IPS DF 4.7 (cell line): Measurements from ENCODE around the gene CTSZ.
"Not testable (repeated sequence)": the region's sequence is repeated elsewhere in the genome, so short reads cannot be mapped to it uniquely, and the experiment has no call there.

Experiments
- DNase-seq: peaks from one replicate; pipeline ENCODE4 v3.0.0-alpha.2; 2013; ENCODE audit warnings: low spot score; ENCODE audit errors: extremely low read depth

CTSZ gene

DNA sequence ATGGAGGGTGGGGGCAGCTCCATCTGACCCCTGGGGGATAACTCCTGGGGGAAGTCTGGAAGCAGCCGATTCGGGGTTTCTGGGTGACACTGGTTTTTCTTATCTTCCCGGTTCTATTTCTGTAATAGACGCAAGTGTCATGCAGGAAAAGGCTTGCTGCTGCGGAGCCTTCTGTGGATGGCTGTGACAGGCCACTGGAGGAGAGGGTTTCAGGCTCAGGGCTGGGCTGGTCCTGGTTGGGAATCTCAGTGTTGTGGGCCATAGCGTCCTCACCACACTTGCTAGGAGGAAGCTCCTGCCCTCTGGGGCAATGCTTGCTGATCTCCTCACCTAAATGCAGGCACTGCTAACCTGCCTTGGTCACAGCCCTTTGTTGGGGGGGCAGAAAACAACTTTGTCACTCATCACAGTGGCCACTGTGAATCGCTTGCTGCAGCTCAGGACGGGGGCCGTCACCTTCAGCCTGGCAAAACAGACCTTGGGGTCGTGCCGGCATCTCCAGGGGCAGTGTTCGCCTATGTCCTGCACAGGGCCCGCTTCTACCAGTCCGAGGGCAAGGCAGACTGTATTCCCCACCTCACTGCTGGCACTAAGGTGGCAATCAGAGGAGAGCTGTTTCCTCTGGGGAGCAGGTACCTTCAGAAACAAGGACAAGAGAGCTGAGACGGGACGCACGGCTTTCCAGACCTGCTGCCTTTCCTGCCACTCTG, 7.8 kb upstream of the CTSZ start:
- DNase-seq: no peak

DNA sequence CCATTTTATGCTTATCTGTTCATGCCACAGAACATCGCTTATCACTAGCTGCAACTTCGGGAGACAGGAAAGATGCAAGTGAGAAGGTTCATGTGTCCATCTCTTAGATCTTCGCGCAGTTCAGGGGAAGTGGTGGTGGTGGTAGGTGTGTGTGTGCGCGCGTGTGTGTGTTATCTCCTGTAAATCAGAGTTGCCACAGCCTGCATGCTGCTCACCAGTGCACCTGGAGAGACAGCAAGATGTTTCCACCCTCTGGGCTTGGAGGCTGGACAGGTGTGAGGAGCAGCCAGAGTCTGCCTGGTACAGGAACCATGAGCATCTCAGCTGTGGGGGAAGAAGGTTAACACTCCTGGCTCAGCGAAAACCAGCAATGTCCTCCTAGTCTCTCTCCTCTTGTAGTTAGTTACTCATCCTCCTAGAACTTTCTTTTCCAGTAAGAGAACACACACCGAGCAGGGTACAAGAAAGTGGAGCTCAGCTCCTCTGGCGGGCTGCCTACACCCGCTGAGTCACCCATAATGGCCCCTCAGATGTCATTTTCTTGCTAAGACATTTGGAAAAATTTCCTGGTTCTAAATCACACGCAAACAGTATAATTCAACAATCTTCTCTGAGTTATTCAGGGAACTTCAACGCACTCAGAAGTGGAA, 7.0 kb upstream of the CTSZ start:
- DNase-seq: no peak

DNA sequence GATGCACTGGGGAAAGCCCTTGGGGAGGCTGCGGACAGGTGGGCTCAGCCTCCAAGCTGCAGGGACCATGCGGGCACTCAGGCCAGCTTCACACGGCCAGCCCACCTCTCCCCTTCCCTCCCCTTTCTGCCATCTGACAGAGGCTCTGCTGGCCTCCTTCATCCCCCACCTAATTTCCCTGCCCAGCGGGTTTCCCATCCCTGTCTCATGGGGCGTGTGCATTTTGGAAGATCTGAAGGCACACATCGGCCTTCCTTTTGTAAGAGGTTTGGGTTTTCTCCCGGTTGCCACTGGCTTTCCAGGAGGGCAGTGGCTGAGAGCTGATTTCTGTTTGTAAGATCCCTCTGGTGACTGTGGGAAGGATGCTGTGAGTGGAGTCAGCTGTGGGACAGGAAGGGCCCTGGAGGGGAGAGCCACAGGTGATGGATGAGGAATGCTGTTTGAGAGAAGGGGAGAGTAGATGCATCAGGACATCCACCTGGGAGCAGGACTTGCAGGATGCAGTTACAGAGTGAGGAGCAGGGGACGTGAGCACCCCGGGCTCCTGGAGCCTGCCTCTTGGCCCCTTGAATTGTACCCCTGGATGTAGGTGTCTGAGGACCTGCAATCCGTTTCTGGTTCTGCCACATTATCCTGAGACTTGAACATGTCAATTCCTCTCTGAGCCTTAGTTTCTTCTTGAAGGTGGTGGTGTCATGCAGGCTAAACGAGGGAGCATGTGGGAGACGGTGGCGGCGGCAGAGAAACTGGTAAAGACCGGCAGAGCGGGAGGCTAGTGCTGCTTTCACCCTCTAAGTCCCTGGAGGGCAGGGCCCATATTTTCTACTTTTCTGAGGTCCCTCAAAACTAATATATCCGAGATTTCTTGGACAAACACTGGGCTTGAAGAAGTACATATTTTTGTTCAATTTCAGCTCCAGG, 6.2 kb upstream of the CTSZ start:
- no peak for DNase-seq

DNA sequence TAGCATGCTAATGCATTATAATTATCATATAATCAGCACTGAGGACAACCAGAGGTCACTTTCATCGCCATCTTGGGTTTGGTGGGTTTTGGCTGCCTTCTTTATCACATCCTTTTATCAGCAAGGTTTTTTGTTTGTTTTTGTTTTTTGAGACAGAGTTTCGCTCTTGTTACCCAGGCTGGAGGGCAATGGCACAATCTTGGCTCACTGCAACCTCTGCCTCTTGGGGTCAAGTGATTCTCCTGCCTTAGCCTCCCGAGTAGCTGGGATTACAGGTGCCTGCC, 4.8 kb upstream of the CTSZ start:
- DNase-seq: not testable (repeated sequence)

DNA sequence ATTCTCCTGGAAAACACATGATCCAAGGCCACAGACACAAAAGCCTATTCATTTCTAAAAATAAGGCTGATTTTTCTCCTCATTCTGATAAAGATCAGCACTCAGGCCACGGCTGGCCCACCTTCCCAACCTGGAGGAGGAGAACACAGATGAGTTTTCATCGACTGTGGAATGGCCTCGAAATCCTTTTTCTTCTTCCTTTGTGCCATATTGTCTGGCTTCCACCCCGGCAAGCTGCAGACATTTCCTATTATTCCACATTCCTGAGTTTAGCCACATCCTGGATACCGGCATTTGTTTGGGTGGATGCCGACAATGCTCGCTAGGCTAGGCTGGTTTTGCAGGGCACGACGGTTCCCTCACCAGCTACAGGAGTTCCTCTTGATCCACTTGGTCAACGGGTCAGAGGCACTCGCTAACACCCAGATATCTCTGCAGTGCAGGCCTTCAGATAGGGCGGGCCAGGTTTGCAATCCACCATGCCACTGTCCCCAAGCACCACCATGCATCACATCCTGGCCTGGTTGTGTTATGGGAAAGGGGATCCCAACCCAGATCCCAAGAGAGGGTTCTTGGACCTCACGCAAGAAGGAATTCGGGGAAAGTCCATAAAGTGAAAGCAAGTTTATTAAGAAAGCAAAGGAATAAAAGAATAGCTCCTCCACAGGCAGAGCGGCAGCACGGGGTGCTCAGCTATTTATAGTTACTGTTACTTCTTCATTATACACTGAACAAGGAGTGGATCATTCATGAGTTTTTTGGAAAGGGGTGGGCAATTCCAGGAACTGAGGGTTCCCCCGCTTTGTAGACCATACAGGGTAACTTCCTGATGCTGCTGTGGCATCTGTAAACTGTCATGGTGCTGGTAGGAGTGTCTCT, 4.2 kb upstream of the CTSZ start:
- DNase-seq: no peak

DNA sequence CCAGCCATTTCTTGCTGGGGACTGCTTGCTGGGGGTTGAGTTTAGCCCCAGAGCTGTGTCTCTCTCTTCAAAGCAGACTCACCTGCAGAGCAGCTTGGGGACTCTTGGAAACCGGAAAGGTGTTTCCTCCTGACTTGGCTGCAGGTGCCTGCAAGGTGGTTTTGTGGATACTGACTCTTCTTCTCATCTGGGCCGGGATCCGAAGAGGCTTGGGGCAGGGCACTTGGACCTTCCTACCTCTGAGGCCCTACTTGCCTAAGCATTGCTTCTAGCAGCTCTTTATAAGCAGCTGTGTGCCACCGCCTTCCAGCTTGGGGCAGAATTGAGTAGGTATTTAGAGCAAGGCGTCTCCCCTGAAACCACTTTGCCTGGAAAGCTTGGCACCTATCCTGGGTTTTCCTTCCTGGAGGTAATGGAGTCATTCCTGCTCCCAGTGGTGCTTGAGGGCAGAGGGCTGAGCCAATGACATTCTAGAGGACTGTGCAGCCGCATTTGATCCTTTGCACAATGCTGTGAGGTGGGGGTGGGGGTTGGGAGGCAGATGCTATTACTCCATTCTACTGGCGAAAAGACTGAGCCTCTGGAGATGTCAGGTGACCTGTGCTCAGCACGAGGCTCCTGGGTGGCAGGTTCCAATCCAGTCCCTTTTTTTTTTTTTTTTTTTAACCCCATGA, 3.4 kb upstream of the CTSZ start:
- DNase-seq: no peak

DNA sequence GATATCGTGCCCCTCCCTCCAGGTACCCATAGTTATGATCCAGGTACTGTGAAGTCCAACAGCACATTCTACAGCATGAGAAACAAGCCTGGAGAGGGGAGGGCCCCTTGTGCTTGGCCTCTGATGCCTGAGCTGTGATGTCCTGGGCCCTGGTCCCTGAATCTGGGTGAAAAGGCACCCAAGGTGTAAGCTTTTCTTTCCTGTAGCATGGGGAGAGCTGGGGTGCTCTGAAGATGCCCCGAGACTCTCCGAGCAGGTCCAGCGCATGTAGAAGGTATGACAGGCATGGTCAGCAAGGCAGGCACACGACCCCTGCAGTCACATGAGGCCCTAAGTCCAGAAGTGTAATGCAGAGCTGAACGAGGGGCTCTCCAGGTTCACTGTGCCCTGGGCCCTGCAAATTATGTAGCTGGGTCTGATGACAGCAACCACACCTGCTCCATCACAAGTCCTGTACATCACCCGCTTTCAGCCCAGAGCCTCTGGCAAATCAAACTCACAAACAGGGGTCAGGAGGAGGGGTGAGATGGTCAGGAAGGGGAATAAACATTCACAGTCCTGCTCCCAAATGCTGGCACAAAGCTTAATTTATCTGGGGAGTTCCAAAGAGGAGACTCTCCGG, 1.8 kb upstream of the CTSZ start:
- DNase-seq: no peak

DNA sequence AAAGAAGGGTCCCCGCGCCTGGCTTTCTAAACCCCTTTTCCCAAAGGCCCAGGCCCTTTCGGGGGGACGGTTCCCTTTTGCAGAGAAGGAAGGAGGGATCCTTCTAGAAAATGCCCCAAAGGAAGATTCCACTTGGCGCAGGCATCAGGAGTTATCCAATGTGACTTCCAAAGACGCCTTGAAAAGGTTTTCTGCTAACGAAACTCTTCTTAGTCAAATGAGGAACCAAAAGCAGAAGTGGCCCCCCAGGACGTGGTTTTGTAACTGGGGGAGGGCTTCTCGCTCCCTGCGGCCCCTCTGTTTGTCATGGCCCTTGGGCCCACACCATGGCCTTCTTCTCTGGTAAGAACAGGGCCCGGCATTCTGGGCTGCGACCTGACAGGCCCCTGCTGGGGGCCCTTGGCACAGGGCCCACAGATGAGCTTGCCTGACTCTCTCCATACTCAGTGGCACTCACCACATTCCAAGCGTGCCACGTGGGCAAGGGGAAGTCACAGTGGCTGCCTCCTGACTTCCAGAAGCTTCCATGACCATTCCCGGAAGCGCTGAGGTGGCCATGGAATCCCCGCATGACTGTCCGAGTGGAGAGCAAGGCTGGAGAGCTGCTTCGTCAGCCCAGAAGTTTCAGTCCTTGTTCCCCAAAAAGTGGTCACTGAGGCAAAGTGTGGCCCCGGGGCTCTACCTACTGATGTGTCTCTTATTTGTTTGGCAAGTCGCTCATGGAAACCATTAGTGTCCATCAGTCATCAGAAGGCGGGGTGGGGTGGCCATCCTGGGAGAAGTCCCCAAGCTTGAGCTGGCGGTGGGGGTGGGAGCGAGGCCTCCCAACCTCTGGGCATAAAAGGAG, 834 bp upstream of the CTSZ start:
- no peak for DNase-seq

DNA sequence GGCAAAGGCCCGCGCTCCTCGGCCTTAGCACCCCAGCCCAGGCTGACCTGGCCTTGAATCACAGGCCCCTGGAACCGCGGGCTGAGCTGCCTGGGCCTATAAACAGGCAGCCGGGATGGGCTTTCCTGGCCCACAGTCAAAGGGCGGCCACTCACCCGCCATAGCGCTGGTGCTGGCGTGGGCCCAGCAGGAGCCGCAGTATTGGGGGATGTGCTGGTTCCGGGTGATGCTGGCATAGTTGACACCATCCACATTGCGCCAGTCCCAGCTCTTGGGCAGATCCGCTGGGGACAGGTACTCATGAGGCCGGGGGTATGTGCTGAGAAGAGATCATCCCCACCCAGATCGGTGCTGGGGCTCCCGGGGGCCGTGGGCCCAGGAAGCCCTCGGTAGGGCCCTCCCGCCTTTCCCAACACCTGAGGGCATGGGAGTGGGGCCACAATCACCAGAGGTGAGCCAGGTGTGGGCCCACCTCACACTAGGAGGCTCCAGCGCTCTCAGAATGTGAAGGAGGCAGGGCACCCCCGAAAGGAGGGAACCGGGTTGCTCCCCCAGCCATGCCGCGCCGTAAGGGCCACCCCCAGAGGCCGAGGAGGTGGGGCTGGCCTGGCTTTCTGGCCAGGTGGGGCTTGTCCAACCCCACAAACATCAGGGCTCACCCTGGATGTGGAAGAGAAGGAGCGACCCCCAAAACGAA, 739 bp downstream of the CTSZ start:
- DNase-seq: no peak

DNA sequence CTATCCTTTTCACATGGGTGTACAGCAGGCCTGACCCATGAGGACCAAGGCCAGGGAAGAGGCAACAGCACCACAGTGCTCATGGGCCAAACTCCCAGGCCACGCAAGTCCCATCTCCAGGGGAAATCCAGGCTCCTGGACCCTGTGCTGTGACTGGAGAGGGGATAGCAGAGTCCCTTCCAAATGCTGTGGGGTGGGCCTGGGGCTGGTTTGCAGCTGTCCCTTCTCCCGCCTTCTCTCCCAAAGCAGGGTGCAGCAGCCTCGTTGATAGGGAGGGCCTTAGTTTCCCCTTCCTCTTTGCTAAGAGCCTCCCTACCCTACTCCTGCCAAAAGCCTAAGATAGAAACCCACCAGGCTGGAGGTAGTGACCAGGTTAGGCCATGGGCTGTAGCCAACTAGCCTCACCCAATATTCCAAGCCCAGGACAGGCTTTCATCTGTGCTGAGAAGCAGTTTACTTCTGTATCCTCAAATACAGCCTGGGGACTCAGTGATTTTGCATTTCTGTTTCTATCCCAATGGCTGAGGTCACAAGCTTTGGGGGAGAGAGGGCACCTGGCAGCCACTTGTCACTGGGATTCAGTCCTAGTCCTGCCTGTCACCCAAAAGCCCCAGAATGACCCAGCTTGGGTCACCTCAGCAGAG, 1.4 kb downstream of the CTSZ start:
- no peak for DNase-seq

DNA sequence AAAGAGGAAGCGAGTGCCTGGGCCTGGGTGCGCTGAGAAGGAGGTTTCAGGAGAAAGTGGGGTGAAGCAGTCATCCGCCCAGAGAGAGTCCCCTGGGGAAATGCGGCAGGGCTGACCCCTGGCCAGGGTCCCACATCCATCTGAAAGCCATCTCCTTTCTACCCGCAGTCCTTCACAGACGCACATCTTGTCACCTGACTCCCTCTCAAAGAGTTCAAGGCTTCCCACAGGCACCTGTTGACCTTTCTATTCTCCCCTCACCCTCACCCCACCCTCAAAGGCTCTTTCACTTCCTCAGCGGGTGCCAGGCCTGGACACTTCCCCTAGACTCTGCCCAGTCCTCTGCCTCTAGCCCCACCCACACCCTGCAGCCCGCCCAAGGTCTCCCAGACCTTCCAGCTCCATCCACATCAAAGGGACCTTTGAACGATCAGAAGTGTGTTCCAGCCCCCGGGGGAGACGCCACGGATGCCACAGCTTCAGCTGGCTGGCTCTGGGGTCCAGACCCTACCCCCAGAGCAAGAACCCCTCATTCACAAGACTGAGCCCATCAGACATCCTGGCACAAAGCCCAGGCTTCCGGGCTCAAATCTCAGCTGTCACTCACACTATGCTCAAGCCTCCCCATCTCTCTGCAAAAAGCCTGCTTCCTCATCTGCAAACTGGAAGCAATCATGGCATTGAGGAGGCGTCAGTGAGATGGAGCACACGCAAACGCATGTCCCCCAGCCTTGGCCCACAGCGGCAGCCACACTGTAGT, 2.1 kb downstream of the CTSZ start:
- no peak for DNase-seq

DNA sequence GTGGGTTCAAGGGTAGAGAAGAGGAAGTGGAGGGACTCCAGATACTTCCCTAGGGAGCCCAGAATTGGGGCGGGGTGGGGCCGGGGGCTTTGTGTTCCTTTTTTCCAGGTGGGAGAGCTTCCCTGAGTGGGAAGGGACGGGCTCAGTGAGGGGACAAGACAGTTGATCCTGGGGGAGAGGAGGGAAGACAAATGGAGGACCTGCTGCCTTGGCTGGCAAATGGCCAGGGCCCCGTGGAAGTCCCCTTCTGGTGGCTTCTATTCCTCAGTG, 2.6 kb downstream of the CTSZ start:
- no peak for DNase-seq

DNA sequence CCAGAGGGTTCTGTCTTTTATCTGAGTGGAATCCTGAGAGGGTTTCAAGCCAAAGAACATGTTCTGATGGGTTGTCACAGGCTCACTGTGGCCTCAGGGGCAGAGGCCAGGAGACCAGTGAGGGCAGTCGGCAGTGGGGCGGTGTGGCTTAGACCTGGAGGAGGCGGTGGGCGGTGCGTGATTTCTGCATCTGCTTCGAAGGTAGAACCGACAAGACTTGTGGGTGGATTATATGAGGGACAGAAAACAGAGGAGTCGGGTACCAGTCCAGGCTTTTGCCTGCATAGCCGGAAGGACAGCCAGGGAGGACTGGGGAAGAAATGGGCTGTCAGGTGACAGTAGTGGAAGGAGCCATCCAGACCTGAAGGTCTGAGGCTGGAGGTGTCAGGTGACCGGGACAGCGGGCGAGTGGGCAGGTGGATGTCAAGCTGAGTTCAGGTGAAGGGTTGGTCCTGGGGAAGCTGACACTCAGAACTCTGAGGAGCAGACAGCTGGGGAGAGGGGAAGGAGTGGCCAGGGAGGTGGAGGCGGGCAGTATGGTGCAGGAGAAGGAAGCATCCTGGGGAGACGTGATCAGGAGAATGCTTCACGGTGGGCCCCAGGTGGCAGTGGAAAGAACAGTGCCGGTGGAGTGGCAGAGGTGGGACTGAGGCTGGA, 3.1 kb downstream of the CTSZ start:
- no peak for DNase-seq

DNA sequence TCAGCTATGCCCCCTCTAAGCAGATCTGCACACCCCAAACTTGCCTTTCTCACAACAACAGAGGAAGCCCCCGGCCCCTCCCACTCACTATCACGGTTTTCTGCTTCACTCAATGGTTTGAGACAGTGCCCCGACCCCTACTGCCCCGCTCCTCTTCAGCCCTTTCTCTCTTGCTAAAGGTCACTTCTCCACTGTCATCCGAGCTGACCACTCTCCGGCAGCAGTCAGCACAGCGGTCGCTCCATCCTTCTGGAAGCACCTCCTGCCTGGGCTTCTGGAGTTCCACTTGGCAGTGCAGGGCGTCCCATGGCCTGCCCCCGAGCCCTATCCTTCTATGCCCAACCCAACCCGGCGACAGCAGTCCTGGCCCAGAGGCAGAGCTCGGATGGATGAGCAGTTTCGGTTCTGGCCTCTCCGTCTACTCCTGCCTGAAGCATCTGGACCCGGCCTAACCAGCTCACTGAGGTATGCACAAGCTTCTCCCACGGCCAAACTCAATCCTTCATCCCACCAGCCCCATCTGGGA, 4.1 kb downstream of the CTSZ start:
- DNase-seq: no peak

DNA sequence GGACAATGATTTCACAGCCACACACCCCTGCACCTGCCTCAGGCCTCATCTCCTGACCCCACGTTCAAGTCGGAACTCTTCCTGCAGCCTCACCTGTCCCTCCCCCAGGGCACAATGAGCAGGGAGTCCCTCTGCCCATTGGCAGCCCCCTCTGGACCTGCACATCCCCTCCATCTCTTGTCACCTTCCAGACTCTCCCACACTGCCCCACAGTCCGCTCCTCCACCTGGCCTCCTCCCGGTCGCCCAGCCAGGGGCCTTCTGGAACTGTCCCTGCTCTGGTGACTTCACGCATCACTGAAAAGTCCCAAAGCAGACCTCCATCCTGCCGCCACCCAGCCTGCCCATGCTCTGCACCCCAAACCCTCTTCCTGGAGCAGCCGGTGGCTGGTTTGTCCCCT, 4.7 kb downstream of the CTSZ start:
- no peak for DNase-seq

DNA sequence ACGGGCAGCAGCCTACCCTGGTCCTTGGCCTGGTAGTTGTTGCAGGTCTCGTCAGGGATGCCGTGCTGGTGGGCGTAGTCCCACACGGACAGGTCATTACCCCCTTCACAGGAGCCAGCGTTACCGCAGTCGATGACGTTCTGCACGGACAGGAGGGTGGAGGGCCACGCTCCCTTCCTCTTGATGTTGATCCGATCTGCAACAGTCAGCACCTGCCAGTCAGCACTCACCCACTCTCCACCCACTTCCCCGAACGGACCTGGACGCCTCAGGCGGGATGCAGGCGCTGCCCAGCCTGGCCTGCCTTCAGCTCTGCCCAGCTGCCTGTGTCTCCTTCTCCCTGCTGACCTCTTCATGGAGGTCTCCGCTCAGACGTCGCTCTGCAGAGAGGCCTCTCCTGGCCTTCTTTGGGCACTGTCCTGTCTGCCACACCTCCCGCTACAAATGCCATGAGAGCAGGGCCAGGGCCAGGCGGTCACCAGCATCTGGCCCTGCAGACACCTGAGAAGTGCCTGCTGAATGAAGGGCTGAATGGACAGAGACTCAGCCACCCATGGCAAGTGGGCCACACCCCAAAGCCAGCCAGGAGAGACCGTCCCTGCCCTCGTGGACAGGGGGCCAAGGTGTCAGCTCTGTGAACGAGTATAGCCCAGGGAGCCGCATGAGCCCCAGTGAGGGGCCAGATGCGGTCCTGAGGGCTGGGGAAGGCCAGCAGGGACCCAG, 5.4 kb downstream of the CTSZ start:
- DNase-seq: no peak

DNA sequence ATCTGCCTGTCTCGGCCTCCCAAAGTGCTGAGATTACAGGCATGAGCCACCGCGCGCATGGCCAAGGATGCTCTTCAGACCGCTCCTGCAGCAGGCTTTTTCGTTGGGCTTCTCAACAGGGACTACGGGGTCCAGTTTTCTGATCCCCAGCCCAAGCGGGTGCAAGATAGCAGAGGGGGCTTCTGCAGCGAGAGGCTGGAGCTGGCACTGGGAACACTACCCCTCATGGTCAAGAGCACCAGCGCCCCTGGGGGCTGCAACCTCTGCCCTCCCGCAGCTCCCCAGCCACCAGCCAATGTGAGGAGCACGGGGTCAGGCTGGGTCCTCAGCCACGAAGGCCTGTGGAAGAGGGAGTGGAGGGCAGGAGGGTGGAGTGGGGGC, 6.0 kb downstream of the CTSZ start:
- DNase-seq: no peak
